HG02759 (cell line): ENCODE results near the gene GGCX.

ENCODE experiments used
- ATAC-seq: cut with Tn5 transposase; IDR thresholded peaks from one replicate; pipeline ENCODE4 v1.9.1; 2021; ENCODE audit warnings: mild to moderate bottlenecking, moderate library complexity; ENCODE audit not compliant: unreplicated experiment

GGCX gene

GRCh38 chr2:85522090-85522647, 39.1 kb downstream of the GGCX start:
- no peak for ATAC-seq

GRCh38 chr2:85516653-85517389, 44.5 kb downstream of the GGCX start:
- ATAC-seq: no peak

GRCh38 chr2:85514323-85514722, 47.0 kb downstream of the GGCX start:
- no peak for ATAC-seq

GRCh38 chr2:85511008-85511811, 50.1 kb downstream of the GGCX start:
- no peak for ATAC-seq

- ATAC-seq: no peak
Observed at GRCh38 chr2:85506768-85507181, 54.5 kb downstream of the GGCX start.

GRCh38 chr2:85505551-85506238, 55.6 kb downstream of the GGCX start:
- no peak for ATAC-seq

GRCh38 chr2:85504778-85505261, 56.5 kb downstream of the GGCX start:
- ATAC-seq: no peak

GRCh38 chr2:85503851-85504777, 57.2 kb downstream of the GGCX start:
- ATAC-seq: no peak

GRCh38 chr2:85503168-85503850, 58.0 kb downstream of the GGCX start:
- ATAC-seq: no peak

- no peak for ATAC-seq
Observed at GRCh38 chr2:85502720-85503119, 58.6 kb downstream of the GGCX start.

GRCh38 chr2:85501248-85501647, 60.0 kb downstream of the GGCX start:
- ATAC-seq: no peak

GRCh38 chr2:85497944-85498630, 63.2 kb downstream of the GGCX start:
- ATAC-seq: no peak

- ATAC-seq: no peak
Observed at GRCh38 chr2:85496436-85496835, 64.9 kb downstream of the GGCX start.
